Measurements from ENCODE around the gene ST6GAL1. TPM values are rescaled to one million over a fixed set of nuclear protein-coding genes. Genes with fewer than 3 reads are reported as not detected.

ST6GAL1 gene
- total and polyA plus RNA-seq, 2 of the 13 experiments (the other 11 are each of a cell fraction or from before 2014, with no cell fraction given): 79.9 to 164 TPM

- Histone ChIP-seq H3K36me3 (replicated peaks in 1 of 2; ENCODE audit: control insufficient read depth in 1 of 2, insufficient read depth in 2 of 2, low read length in 2 of 2) (no peaks in the 10 kb centered on the region), H3K4me2 (ENCODE audit: low read depth, low read length) (no peak overlapping the region), H4K20me1 (ENCODE audit: insufficient read depth, low read length) (no peaks in the 10 kb centered on the region), H3K9ac (ENCODE audit: insufficient read depth, low read depth, low read length) (no peak overlapping the region), H3K27ac (ENCODE audit: extremely low read length, insufficient read depth, low read length) (no peak overlapping the region), H3K27me3 (ENCODE audit: control insufficient read depth in 1 of 2, insufficient read depth in 2 of 2, low read length in 2 of 2) (no peaks in the 10 kb centered on the region), H3K4me3 (replicated peaks in 1 of 3; ENCODE audit: insufficient read depth in 1 of 3, low read depth in 2 of 3, low read length in 3 of 3) (no peak overlapping the region), H3K4me1 (ENCODE audit: insufficient read depth, low read length) (peaks cover 13% of the 10 kb centered on the region), H3K79me2 (ENCODE audit: insufficient read depth, low read length) (no peaks in the 10 kb centered on the region), H2AFZ (ENCODE audit: low read length) (no peak overlapping the region), H3K9me3 (ENCODE audit: low read length) (no peaks in the 10 kb centered on the region)
- CTCF ChIA-PET (ENCODE audit: low intra/inter-chr PET ratio, low total read pairs): no interaction called here
- TF ChIP-seq ZNF296 (CRISPR knock-in tag; conservative IDR thresholded peaks at IDR 0.05): no peak
- no peak for TF ChIP-seq ETV5 (CRISPR knock-in tag; IDR thresholded peaks at IDR 0.05; ENCODE audit: borderline replicate concordance)
- TF ChIP-seq NRL (CRISPR knock-in tag; IDR thresholded peaks at IDR 0.05; ENCODE audit: borderline replicate concordance): no peak
- TF ChIP-seq ARNT2 (CRISPR knock-in tag; IDR thresholded peaks at IDR 0.05; ENCODE audit: low read depth): no peak
- in situ Hi-C loops (cut with HindIII; ENCODE audit: extremely low pct_ligation_motif_present, low pct_unique_long_range_greater_than_20kb): no loop called here
- POLR2A ChIA-PET: no interaction called here
- DNase-seq (ENCODE audit: low spot score) (no peak), ATAC-seq (no peak), FAIRE-seq (no peak)
- intact Hi-C loops (cut with micrococcal nuclease; ENCODE audit: unreplicated experiment): no loop called here
- 100% methylated on average over 3 of the region's 3 CpGs for WGBS (ENCODE audit: low lambda C conversion rate)
- BruUV-seq (replicated peaks): no TSS peak
Measured at GRCh38 chr3:187020376-187020775, 90.0 kb downstream of the ST6GAL1 start.

- Histone ChIP-seq H3K9ac (ENCODE audit: insufficient read depth, low read depth, low read length) (no peak overlapping the region), H3K79me2 (ENCODE audit: insufficient read depth, low read length) (no peaks in the 10 kb centered on the region), H3K27ac (ENCODE audit: extremely low read length, insufficient read depth, low read length) (no peak overlapping the region), H4K20me1 (ENCODE audit: insufficient read depth, low read length) (no peaks in the 10 kb centered on the region), H3K36me3 (replicated peaks in 1 of 2; ENCODE audit: control insufficient read depth in 1 of 2, insufficient read depth in 2 of 2, low read length in 2 of 2) (no peaks in the 10 kb centered on the region), H2AFZ (ENCODE audit: low read length) (no peak overlapping the region), H3K4me2 (ENCODE audit: low read depth, low read length) (no peak overlapping the region), H3K9me3 (ENCODE audit: low read length) (no peaks in the 10 kb centered on the region), H3K27me3 (ENCODE audit: control insufficient read depth in 1 of 2, insufficient read depth in 2 of 2, low read length in 2 of 2) (no peaks in the 10 kb centered on the region), H3K4me1 (ENCODE audit: insufficient read depth, low read length) (peaks cover 6% of the 10 kb centered on the region), H3K4me3 (replicated peaks in 1 of 3; ENCODE audit: insufficient read depth in 1 of 3, low read depth in 2 of 3, low read length in 3 of 3) (no peak overlapping the region)
- in situ Hi-C loops (cut with HindIII; ENCODE audit: extremely low pct_ligation_motif_present, low pct_unique_long_range_greater_than_20kb): no loop called here
- FAIRE-seq: no peak
- POLR2A ChIA-PET: no interaction called here
- CTCF ChIA-PET (ENCODE audit: low intra/inter-chr PET ratio, low total read pairs): no interaction called here
- BruUV-seq (replicated peaks): no TSS peak
- DNase-seq (ENCODE audit: low spot score): no peak
- TF ChIP-seq PRDM4 (CRISPR knock-in tag; IDR thresholded peaks at IDR 0.05; ENCODE audit: borderline replicate concordance) (no peak), ZNF30 (CRISPR knock-in tag; IDR thresholded peaks at IDR 0.05) (no peak)
- ATAC-seq: no peak
- intact Hi-C loops (cut with micrococcal nuclease; ENCODE audit: unreplicated experiment): no loop called here
- WGBS (ENCODE audit: low lambda C conversion rate): 94% methylated on average over 6 of the region's 6 CpGs
Measured at GRCh38 chr3:187021748-187022402, 91.5 kb downstream of the ST6GAL1 start.

Measured in HepG2 (cell line).